ENCODE data around the gene SERGEF. TPM values are rescaled to one million over a fixed set of nuclear protein-coding genes. Genes with fewer than 3 reads are reported as not detected.
A peak's percentile ranks its signal among the peaks of the same experiment; 100 is the strongest.

Gene SERGEF
- total RNA-seq (2014; rRNA removed; shearing (Covaris generic)) = 16.8 and 18.3 TPM in 2 replicates
- polyA plus RNA-seq (2016; fragmentation: Nextera tagmentation; extraction: Ambion mirVana) = 16.7 and 23.2 TPM in 2 replicates

- peak; percentile 89 for DNase-seq
- Histone ChIP-seq H3K27ac (no peak within 1 kb of the TSS), H3K4me2 (ENCODE audit: unreplicated experiment) (peak within 1 kb of the TSS; percentile 84), H3K79me2 (ENCODE audit: insufficient read depth) (no peaks in the 10 kb centered on the region), H2AFZ (peak within 1 kb of the TSS; percentile 97), H4K20me1 (ENCODE audit: insufficient read depth) (no peaks in the 10 kb centered on the region), H3K9me2 (ENCODE audit: insufficient read depth) (no peaks in the 10 kb centered on the region), H3K9ac (peak within 1 kb of the TSS; percentile 71), H3K27me3 (replicated peaks; ENCODE audit: insufficient read depth) (no peaks in the 10 kb centered on the region), H3K4me1 (ENCODE audit: insufficient read depth) (no peaks in the 10 kb centered on the region), H3K36me3 (ENCODE audit: low read depth) (no peaks in the 10 kb centered on the region), H3F3A (ENCODE audit: insufficient read depth) (peaks cover 8% of the 10 kb centered on the region; the same call in 1 of the 2 replicates), H3K9me3 (ENCODE audit: low read depth) (no peaks in the 10 kb centered on the region), H3K4me3 (peak within 1 kb of the TSS; percentile 92)
- TF ChIP-seq EZH2phosphoT487 (IDR thresholded peaks at IDR 0.05; ENCODE audit: insufficient read depth, low read depth) = no peak
- no peak for TF ChIP-seq EZH2 (IDR thresholded peaks at IDR 0.05; ENCODE audit: insufficient read depth, poor library complexity, severe bottlenecking)
- in situ Hi-C loops (cut with MboI) = no loop called here
- 1 to 2% methylated on average over 58 to 75 of the region's 93 CpGs for WGBS, 2 experiments (ENCODE audit: low coverage in 1 of 2, low lambda C conversion rate in 2 of 2, missing lambda C conversion rate in 2 of 2)
These were observed at the start of gene SERGEF for GRCh38 chr11:18012906-18013781. Gene SERGEF, minus strand, starts transcription at chr11:18013047. Its CDS starts 37 bp downstream, at chr11:18013010.

GRCh38 chr11:18061351-18061750 lies 48.5 kb upstream of the SERGEF start:
- in situ Hi-C loops (cut with MboI) = no loop called here
- H2AFZ ChIP-seq = no peak overlapping the region
- H3K27me3 ChIP-seq (replicated peaks; ENCODE audit: insufficient read depth) = no peaks in the 10 kb centered on the region
- no peak for TF ChIP-seq EZH2phosphoT487 (IDR thresholded peaks at IDR 0.05; ENCODE audit: insufficient read depth, low read depth)
- 76 to 78% methylated on average over 2 of the region's 2 CpGs for WGBS, 2 experiments (ENCODE audit: low coverage in 1 of 2, low lambda C conversion rate in 2 of 2, missing lambda C conversion rate in 2 of 2)
- no peak overlapping the region for H3K9ac ChIP-seq
- H3K9me2 ChIP-seq (ENCODE audit: insufficient read depth) = no peaks in the 10 kb centered on the region
- H3K4me1 ChIP-seq (ENCODE audit: insufficient read depth) = no peaks in the 10 kb centered on the region
- no peaks in the 10 kb centered on the region for H4K20me1 ChIP-seq (ENCODE audit: insufficient read depth)
- no peak for DNase-seq
- H3K9me3 ChIP-seq (ENCODE audit: low read depth) = no peaks in the 10 kb centered on the region
- H3F3A ChIP-seq (ENCODE audit: insufficient read depth) = no peaks in the 10 kb centered on the region
- no peaks in the 10 kb centered on the region for H3K36me3 ChIP-seq (ENCODE audit: low read depth)
- no peak overlapping the region for H3K27ac ChIP-seq
- no peak overlapping the region for H3K4me3 ChIP-seq
- H3K4me2 ChIP-seq (ENCODE audit: unreplicated experiment) = no peak overlapping the region
- H3K79me2 ChIP-seq (ENCODE audit: insufficient read depth) = no peaks in the 10 kb centered on the region

GRCh38 chr11:18056561-18057181 lies 43.8 kb upstream of the SERGEF start:
- Histone ChIP-seq H3K9me3 (ENCODE audit: low read depth) (no peaks in the 10 kb centered on the region), H3K9ac (no peak overlapping the region), H3K4me2 (ENCODE audit: unreplicated experiment) (no peak overlapping the region), H3K36me3 (ENCODE audit: low read depth) (no peaks in the 10 kb centered on the region), H3K27me3 (replicated peaks; ENCODE audit: insufficient read depth) (no peaks in the 10 kb centered on the region), H4K20me1 (ENCODE audit: insufficient read depth) (no peaks in the 10 kb centered on the region), H2AFZ (no peak overlapping the region), H3K79me2 (ENCODE audit: insufficient read depth) (no peaks in the 10 kb centered on the region), H3F3A (ENCODE audit: insufficient read depth) (no peaks in the 10 kb centered on the region), H3K4me1 (ENCODE audit: insufficient read depth) (no peaks in the 10 kb centered on the region), H3K9me2 (ENCODE audit: insufficient read depth) (no peaks in the 10 kb centered on the region), H3K27ac (no peak overlapping the region), H3K4me3 (no peak overlapping the region)
- TF ChIP-seq EZH2 (IDR thresholded peaks at IDR 0.05; ENCODE audit: insufficient read depth, poor library complexity, severe bottlenecking) (no peak), EZH2phosphoT487 (IDR thresholded peaks at IDR 0.05; ENCODE audit: insufficient read depth, low read depth) (no peak)
- in situ Hi-C loops (cut with MboI) = no loop called here
- 56 to 62% methylated on average over 1 of the region's 1 CpG for WGBS, 2 experiments (ENCODE audit: low coverage in 1 of 2, low lambda C conversion rate in 2 of 2, missing lambda C conversion rate in 2 of 2)
- no peak for DNase-seq

- 85 to 86% methylated on average over 10 of the region's 10 CpGs for WGBS, 2 experiments (ENCODE audit: low coverage in 1 of 2, low lambda C conversion rate in 2 of 2, missing lambda C conversion rate in 2 of 2)
- Histone ChIP-seq H3K27ac (no peak overlapping the region), H3K9ac (no peak overlapping the region), H3K4me1 (ENCODE audit: insufficient read depth) (no peaks in the 10 kb centered on the region), H3K79me2 (ENCODE audit: insufficient read depth) (no peaks in the 10 kb centered on the region), H4K20me1 (ENCODE audit: insufficient read depth) (no peaks in the 10 kb centered on the region), H2AFZ (no peak overlapping the region), H3K27me3 (replicated peaks; ENCODE audit: insufficient read depth) (no peaks in the 10 kb centered on the region), H3K4me3 (no peak overlapping the region), H3K4me2 (ENCODE audit: unreplicated experiment) (no peak overlapping the region), H3K9me2 (ENCODE audit: insufficient read depth) (no peaks in the 10 kb centered on the region), H3F3A (ENCODE audit: insufficient read depth) (no peaks in the 10 kb centered on the region), H3K9me3 (ENCODE audit: low read depth) (no peaks in the 10 kb centered on the region), H3K36me3 (ENCODE audit: low read depth) (no peaks in the 10 kb centered on the region)
- in situ Hi-C loops (cut with MboI) = no loop called here
- no peak for DNase-seq
- TF ChIP-seq EZH2 (IDR thresholded peaks at IDR 0.05; ENCODE audit: insufficient read depth, poor library complexity, severe bottlenecking) (no peak), EZH2phosphoT487 (IDR thresholded peaks at IDR 0.05; ENCODE audit: insufficient read depth, low read depth) (no peak)
These were observed 41.8 kb upstream of the SERGEF start for GRCh38 chr11:18054511-18055103.
